Activated CD4-positive, alpha-beta T cell treated with anti-CD3 and anti-CD28 coated beads, Interleukin-2, amount 50 U/mL, for 48 hours (primary cell): ENCODE results near the gene SLC27A2.
"Not testable (repeated sequence)": the region's sequence is repeated elsewhere in the genome, so short reads cannot be mapped to it uniquely, and the experiment has no call there.

Experiments
- DNase-seq, 2 experiments: peaks; one replicate each; pipeline ENCODE4 v3.0.0-alpha.2; 2020

Gene SLC27A2

GRCh38 chr15:50164458-50164857 lies 17.5 kb upstream of the SLC27A2 start:
- DNase-seq, result no peak

- DNase-seq, result no peak
Observed at GRCh38 chr15:50166216-50166615, 15.8 kb upstream of the SLC27A2 start.

- DNase-seq, result no peak
Observed at GRCh38 chr15:50167110-50167509, 14.9 kb upstream of the SLC27A2 start.

- DNase-seq, result no peak
Observed at GRCh38 chr15:50168379-50168778, 13.6 kb upstream of the SLC27A2 start.

- DNase-seq, result no peak
Observed at GRCh38 chr15:50168783-50169411, 13.1 kb upstream of the SLC27A2 start.

GRCh38 chr15:50172360-50172895 lies 9.6 kb upstream of the SLC27A2 start:
- not testable (repeated sequence) for DNase-seq

- no peak for DNase-seq
Observed at GRCh38 chr15:50176869-50177268, 5.1 kb upstream of the SLC27A2 start.

GRCh38 chr15:50180091-50180490 lies 1.9 kb upstream of the SLC27A2 start:
- no peak for DNase-seq

- no peak for DNase-seq
Observed at GRCh38 chr15:50180582-50180981, 1.4 kb upstream of the SLC27A2 start.

- DNase-seq, result no peak
Observed at GRCh38 chr15:50181201-50181968, 611 bp upstream of the SLC27A2 start.

- DNase-seq, result peak; percentile 45 to 56
Observed at GRCh38 chr15:50182219-50183013, 420 bp downstream of the SLC27A2 start.

GRCh38 chr15:50183112-50183794 lies 1.3 kb downstream of the SLC27A2 start:
- DNase-seq, result peak; percentile 15 to 27

- no peak for DNase-seq
Observed at GRCh38 chr15:50184863-50185504, 3.0 kb downstream of the SLC27A2 start.

- no peak for DNase-seq
Observed at GRCh38 chr15:50186090-50186489, 4.1 kb downstream of the SLC27A2 start.

GRCh38 chr15:50186752-50187151 lies 4.8 kb downstream of the SLC27A2 start:
- DNase-seq, result no peak

GRCh38 chr15:50187525-50187924 lies 5.5 kb downstream of the SLC27A2 start:
- DNase-seq, result no peak

GRCh38 chr15:50187997-50188396 lies 6.0 kb downstream of the SLC27A2 start:
- DNase-seq, result no peak

- DNase-seq, result not testable (repeated sequence)
Observed at GRCh38 chr15:50188793-50189192, 6.8 kb downstream of the SLC27A2 start.

- DNase-seq, result no peak
Observed at GRCh38 chr15:50189633-50190032, 7.6 kb downstream of the SLC27A2 start.

GRCh38 chr15:50190166-50190570 lies 8.2 kb downstream of the SLC27A2 start:
- DNase-seq, result no peak

- no peak for DNase-seq
Observed at GRCh38 chr15:50190723-50191122, 8.7 kb downstream of the SLC27A2 start.

GRCh38 chr15:50192164-50192563 lies 10.2 kb downstream of the SLC27A2 start:
- no peak for DNase-seq
